ENCODE data around the gene CX3CR1.

DNA sequence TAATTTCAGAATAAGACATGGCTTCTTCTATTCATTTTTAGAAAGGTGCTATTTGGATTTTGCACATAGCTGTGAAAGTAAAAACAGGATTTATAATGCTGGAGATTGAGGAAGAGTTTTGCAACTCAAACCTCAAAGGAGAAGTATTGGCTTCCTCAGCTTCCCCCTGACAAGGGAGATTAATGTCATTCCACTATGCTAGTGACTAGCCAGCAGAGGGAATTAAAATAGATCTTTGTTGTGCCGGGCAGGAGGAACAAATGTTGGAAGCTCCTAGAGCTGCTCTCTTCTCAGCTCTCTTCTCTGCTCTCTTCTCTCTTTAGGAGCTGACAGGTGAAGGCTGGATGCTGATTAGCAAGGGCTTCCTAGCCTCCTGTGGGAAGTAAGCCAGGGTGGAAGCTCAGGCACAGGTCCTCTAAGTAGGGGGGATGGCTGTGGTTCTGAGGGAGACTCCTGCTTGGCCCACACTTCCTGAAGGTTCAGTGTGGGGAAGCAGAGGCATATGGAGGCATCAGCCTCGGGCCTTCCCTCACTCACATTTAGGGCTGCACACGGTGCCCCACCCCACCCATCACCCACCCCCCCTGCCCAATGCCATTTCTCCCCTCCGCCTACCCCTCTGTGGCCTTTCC, 29.6 kb downstream of the CX3CR1 start:
- TF ChIP-seq, protein P1, sequence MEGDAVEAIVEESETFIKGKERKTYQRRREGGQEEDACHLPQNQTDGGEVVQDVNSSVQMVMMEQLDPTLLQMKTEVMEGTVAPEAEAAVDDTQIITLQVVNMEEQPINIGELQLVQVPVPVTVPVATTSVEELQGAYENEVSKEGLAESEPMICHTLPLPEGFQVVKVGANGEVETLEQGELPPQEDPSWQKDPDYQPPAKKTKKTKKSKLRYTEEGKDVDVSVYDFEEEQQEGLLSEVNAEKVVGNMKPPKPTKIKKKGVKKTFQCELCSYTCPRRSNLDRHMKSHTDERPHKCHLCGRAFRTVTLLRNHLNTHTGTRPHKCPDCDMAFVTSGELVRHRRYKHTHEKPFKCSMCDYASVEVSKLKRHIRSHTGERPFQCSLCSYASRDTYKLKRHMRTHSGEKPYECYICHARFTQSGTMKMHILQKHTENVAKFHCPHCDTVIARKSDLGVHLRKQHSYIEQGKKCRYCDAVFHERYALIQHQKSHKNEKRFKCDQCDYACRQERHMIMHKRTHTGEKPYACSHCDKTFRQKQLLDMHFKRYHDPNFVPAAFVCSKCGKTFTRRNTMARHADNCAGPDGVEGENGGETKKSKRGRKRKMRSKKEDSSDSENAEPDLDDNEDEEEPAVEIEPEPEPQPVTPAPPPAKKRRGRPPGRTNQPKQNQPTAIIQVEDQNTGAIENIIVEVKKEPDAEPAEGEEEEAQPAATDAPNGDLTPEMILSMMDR (IDR thresholded peaks at IDR 0.05), result no peak
- no peak for TF ChIP-seq EP300 (IDR thresholded peaks at IDR 0.05)
